Activated CD4-positive, CD25-positive, alpha-beta regulatory T cell treated with anti-CD3 and anti-CD28 coated beads, Interleukin-2, amount 50 U/mL, for 24 hours (primary cell): ENCODE data around the gene FAM25C.
"Not testable (repeated sequence)": the region's sequence is repeated elsewhere in the genome, so short reads cannot be mapped to it uniquely, and the experiment has no call there.

Experiments
- ATAC-seq, 2 donors: fragments of 150-1000 bp; cut with Tn5 transposase; one replicate each; pipeline ENCODE4 v1.10.0; 2021; ENCODE audit warnings: mild to moderate bottlenecking in 1 of 2, moderate library complexity in 1 of 2

Gene FAM25C

DNA sequence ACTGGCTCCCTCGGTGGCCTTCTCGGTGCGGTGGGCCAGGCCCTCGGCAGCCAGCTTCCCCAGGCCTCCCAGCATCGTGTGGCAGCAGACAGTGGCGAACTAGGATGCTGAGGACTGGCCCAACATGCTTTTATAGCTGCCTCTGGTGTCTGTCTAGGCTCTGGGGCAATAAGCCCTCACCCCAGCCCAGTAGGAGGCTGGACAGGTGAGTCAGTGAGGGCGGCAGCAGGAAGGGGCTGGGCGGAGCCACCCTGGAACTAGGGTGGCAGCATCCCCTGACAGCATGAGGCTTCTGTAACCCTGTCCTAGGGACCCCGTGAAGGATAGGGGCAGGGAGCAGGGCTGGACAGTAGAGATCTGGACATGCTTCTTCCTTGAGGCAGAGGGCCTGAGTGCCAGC, at the start of gene FAM25C:
FAM25C (minus strand) TSS at position 101 of the 400 bp plus-strand sequence; CDS start at position 75, 26 bp downstream.
- not testable (repeated sequence) for ATAC-seq

DNA sequence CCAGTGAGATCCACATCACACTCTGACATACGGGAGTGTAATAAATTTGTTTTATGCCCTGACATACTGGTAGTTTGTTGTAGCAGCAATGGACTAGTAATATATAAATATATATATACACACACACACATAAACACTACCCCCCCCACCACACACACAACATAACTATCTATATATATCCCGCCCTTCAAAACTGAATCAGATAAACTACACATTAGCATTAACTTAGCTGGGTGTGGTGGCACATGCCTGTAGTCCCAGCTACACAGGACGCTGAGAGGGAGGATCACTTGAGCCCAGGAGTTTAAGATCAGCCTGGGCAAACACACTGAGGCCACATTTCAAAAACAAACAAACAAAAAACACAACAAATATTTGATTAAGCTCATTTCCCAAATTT, 45.0 kb upstream of the FAM25C start:
- ATAC-seq: not testable (repeated sequence)

- ATAC-seq: not testable (repeated sequence)
Measured at GRCh38 chr10:48031390-48031789, 31.8 kb upstream of the FAM25C start.

- ATAC-seq: not testable (repeated sequence)
Measured at GRCh38 chr10:48002306-48002705, 2.7 kb upstream of the FAM25C start.

DNA sequence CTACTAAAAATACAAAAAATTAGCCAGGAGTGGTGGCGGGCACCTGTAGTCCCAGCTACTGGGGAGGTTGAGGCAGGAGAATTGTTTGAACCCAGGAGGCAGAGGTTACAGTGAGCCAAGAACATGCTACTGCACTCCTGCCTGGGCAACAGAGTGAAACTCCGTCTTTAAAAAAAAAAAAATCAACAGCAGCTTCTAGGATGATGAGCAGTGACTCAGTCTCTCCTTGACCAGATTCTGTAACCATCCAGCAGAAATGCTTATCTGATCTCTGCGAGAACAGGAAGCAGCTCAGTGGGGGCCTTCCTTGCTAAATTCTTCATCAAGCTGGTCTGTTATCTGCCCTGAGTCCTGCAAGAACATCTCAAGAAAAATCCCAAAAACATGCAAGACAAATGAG, 5.5 kb downstream of the FAM25C start:
- not testable (repeated sequence) for ATAC-seq

DNA sequence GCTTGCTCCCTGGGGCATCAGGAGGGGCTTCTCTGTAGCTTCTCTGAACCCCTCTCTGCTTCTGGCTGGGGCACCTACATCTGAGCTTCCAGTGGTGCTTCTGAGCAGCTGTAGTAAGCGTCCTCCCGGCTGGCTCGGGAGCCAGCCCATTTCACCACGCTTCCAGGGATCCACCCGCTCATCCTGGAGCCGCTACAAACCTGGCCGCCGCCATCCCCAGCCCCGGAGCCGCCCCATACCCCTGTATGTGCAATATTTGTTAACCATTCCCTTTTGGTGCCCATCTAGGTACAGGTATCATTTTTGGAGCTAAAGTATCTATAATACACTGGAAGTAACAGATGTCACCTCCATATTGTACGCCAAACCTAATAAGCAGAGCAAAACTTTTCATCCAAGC, 7.0 kb downstream of the FAM25C start:
- not testable (repeated sequence) for ATAC-seq

- not testable (repeated sequence) for ATAC-seq
Measured at GRCh38 chr10:47991706-47992105, 7.9 kb downstream of the FAM25C start.

DNA sequence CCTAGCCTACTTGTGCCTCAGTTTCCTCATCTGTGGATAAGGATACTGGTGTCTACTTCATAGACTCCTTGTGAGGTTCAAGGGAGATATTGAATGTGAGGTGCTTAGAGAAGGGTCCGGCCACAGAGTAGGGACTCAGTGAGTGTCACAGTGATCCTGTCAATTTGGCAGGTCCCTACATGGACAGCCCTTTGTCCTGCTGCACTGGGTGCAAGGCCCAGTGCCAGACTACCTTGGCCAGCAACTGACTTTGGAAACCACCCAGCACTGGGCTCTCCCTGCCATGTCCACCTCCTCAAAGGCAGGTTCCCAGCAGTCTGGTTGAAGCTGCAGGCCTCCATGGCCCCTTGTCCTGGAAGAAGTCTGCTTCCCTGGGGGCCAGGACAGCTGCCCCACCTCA, 9.5 kb downstream of the FAM25C start:
- ATAC-seq: not testable (repeated sequence)

DNA sequence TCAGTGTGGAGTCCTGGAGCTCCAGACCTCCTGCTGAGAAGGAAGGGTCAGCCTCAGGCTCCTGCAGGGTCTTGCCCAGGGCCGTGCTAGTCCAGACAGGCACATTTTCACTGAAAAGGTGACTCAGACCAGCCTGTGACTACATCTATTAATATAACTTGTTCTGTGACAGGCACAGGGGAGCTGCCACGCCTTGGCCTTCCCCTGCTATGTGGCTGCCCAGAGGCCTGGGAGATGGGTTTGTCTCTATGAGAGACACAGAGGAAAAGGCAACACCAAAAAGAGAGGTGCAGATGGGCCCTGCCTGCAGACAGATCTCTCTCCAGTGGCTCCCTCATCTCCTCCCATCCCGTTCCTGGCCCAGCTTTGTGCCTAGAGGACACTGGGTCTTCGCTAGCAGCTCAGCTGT, 10.0 kb downstream of the FAM25C start:
- ATAC-seq: not testable (repeated sequence)

DNA sequence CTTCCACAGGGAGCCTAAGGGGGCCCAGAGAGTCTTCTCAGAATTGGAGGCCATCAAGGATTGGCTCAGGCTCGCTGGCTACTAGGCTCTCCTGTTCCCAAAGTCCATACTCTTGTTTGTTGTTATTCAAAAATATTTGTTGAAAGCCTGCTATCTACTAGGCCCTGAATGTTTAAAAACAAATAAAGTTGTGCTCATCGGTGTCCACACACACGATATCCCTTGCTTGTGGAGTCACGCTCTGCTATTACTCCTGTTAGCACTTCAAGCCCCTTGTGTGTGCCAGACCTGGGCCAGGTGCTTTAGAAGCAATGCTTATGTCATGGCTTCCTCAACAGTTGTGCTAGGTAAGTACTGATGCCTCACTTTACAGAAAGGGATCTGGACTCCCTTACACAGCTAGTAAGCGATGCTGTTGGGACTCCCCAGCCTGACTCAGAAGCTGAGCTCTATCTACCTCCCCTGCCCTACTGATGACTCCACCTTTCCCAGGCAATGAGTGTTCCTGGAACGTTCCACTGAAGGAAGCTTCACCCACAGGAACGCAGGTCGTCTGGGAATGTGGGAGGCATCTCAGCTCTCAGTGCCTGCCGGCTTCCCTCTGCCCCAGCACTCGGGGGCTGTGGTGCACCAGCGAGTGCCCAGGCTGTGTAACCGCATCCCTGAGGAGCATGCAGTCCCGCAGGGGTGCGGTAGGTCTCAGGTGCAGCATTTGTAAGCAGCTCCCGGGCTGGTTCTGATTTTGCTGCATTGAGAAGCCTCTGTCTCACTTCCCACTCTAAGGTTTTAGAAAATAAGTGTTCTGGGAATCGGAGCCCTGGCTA, 10.7 kb downstream of the FAM25C start:
- ATAC-seq: not testable (repeated sequence)

DNA sequence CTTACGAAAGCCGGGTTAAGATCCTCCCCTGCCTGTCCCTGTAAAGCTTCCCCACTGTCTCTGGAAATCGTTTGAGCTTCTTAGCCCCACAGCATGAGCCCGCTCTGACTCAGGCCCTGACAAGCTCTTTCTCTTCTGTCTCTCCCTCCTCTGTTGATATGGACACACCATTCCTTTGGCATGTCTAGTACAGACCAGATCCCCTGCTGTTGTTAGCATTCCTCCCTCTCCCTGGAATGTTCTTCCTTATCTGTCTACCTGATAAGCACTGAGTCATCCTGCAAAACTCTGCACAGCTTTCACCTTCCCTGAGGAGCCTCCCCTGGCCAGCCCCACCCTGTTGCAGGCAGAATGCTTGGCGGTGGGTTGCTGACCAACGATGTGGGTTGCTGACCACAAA, 11.6 kb downstream of the FAM25C start:
- not testable (repeated sequence) for ATAC-seq

DNA sequence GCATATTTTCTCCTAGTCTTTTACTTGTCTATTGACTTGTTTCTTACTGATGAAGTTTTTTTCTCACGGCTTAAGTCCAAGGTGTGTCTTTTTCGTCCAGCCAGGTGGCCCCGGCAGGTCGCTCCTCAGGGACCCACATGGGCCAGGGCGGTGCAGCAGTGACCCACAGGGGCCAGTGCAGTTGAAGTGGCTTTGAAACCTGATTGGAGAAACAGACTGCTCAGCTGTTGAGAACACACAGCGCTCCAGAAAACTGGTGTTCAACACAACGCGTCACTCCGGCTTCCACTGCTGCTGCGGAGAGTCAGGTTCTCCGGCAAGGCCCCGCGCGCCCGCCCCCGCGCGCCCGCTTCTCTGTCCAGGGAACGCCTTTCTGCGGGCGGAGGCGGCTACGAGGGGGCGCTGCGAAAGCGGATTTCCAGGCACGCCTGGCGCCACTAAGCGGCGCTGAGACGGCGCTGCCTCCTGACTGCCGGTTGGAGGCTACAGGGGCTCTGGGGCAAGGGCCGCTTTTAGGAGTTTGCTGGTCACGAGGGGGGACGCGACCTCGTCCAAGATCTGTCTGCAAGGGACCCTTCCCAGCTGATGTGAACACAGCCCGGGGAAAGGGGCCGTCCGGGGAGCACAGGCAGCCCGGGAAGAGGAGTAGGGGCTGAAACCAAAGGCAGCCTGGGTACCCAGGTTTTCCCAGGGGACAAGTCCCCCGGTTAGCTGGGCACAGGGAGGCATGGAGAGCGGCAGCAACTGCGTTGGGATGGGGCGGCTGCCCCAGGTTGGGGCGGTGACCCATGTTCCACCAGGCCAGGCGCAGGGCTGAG, 13.0 kb downstream of the FAM25C start:
- peak in 1 of 2 donors; percentile 39 for ATAC-seq

DNA sequence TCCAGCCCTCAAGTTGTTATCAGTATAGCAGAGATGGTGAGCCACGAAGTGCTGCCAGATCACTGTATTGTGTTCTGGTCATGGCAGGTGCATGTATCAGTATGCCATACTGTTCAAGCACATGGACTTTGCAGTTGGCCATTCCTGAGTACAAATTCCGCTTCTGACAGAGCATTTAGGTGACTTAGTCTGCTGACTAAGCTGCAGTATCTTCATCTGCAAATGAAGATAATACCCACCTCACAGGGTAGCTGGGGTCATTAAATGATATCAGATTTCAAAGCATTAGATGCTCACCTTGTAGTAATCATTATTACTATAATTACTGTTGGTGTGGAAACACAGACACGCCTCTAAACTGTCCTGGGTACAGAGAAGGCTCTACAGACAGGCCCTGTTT, 24.2 kb downstream of the FAM25C start:
- not testable (repeated sequence) for ATAC-seq

DNA sequence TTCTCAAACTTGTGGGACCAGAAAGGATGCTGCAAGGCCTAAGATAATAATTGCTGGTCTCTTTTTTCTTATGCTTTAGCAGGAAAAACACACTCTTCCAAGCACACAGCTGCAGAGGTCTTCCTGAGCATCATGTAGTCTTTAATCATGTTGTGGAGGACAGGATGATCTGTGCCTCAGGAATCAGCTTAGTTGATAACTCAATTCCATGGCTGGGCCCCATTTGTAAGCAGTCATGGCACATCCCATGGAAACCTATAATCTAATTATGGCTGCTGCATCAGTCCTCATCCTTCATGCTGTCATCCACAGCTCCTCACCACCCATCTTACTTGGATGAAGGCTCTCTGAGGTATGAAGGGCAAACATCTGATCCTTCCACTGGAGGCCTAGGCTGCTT, 26.5 kb downstream of the FAM25C start:
- ATAC-seq: not testable (repeated sequence)

DNA sequence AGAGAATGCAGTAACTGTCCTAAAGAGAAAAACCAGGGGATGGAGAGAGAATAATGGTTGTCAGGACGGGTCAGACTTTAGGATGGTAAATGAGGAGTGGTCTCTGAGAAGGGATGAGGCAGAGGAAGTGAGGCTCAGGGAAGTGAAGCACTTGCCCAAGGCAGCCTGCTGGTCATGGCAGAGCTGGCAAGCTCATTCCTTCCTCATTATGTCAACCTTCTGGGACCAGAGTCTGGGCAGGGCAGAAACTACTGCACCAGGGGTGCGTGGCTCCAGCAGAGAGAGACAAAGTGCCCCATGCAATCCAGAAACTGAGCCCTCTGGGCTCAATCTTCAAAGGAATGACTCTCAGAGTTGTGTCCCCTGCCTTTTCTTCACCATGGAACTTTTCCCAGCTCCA, 27.5 kb downstream of the FAM25C start:
- ATAC-seq: not testable (repeated sequence)

DNA sequence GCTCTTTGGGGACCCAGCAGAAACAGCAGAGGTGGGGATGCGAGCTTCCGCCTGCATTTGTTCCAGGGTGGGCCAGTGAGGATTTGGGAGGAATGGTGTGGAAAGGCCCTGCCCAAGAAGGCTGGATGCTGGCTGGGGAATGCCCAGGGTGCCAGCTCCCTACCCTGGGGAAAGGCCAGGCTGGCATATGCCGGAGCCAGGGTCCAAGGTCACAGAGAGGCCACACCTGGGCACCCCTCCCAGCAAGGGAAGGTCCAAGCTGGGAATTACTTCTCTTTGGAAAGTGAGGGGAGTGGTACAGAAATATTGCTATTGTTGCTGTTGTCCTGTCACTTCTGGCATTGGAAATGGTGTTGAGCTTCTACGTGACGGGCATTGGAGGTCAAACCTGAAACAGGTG, 28.0 kb downstream of the FAM25C start:
- not testable (repeated sequence) for ATAC-seq

DNA sequence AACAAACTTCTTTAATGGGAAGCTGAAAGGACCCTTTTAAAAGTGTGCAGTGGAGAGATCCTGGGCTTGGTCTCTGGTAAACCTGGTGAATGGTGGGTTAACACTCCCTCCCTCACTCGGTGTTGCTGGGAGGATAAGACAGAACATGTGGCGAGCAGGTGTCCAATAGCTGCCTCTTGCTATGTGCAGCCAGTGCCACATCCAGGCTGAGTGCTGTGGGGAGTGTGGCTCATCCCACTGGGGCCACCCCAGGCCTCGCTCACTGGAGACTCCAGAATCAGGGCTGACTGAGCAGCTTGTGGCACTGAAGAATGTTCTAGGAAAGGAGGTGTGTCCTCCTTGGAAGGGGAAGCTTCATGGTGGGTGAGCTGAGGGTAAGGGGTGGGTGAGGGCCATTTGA, 29.5 kb downstream of the FAM25C start:
- peak in 1 of 2 donors; percentile 21 for ATAC-seq

GRCh38 chr10:47968988-47969387, 30.6 kb downstream of the FAM25C start:
- ATAC-seq: not testable (repeated sequence)

DNA sequence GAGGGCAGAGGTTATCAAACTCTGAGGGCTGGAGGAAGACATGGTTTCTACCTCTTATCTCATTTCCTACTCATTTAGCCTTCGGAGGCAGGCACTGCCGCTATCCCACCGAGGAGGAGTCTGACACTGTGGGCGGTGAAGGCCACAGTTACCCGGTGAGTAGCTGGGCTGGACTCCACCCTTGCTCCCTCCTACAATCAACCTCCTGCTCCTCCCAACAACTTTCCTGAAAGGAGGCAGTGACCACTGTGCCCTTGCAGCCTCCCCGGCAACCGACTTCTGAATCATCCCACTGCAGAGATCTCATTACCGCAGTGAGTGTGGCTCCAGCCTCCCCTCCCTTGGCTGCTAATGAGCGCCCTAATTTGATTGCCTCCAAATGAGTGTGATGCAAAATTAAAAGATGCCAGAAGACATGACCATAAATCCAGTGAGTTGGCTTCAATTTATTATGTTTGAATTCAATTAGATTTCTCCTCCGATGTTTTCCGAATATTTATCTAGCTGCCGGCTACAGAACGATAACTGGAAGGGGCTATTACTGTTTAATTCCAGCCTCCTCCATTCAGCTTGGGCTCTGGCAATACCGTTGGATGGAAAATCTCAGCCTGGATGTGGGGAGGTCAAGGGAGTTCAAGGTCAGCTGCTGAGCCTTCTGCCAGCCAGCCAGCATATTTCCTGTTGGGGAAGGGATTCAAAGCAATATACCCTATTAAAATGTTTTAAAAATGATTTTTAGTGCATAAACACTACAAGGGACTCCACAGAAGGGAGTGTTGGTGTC, 35.1 kb downstream of the FAM25C start:
- ATAC-seq: not testable (repeated sequence)

GRCh38 chr10:47962785-47963184, 36.8 kb downstream of the FAM25C start:
- ATAC-seq: not testable (repeated sequence)

GRCh38 chr10:47960699-47961098, 38.9 kb downstream of the FAM25C start:
- ATAC-seq: not testable (repeated sequence)

DNA sequence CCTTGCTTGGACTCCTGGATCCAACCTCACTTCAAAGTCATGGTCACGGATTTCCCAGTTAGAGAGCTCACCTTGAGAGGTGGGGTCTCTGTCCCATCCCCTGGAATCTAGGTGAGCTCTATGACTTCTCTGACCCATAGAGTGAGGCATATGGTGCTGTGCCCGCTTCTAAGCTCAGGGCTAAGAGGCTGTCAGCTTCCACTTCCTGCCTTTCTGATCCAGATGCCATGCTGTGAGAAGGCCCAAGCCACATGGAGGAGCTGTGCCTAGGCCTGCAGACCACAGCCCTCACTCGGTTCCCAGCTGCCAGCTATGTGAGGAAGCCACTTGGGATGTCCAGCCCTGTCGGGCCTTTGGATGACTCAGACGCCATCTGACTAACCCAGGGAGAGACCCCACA, 39.9 kb downstream of the FAM25C start:
- not testable (repeated sequence) for ATAC-seq

- ATAC-seq: not testable (repeated sequence)
Measured at GRCh38 chr10:47957158-47957557, 42.4 kb downstream of the FAM25C start.
